ENCODE results near the gene TSPAN11.
"Not testable (repeated sequence)": the region's sequence is repeated elsewhere in the genome, so short reads cannot be mapped to it uniquely, and the experiment has no call there.

DNA sequence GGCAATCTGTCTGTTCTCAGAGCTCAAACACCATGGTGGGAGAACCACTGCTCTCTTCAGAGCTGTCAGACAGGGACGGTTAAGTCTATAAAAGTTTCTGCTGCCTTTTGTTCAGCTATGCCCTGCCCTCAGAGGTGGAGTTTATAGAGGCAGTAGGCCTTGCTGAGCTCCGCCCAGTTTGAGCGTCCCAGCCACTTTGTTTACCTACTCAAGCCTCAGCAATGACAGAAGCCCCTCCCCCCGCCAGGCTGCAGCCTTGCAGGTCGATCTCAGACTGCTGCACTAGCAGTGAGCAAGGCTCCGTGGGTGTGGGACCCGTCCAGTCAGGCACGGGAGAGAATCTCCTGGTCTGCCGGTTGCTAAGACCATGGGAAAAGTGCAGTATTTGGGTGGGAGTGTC is 32.0 kb upstream of the TSPAN11 start:
- TF ChIP-seq, protein P1, sequence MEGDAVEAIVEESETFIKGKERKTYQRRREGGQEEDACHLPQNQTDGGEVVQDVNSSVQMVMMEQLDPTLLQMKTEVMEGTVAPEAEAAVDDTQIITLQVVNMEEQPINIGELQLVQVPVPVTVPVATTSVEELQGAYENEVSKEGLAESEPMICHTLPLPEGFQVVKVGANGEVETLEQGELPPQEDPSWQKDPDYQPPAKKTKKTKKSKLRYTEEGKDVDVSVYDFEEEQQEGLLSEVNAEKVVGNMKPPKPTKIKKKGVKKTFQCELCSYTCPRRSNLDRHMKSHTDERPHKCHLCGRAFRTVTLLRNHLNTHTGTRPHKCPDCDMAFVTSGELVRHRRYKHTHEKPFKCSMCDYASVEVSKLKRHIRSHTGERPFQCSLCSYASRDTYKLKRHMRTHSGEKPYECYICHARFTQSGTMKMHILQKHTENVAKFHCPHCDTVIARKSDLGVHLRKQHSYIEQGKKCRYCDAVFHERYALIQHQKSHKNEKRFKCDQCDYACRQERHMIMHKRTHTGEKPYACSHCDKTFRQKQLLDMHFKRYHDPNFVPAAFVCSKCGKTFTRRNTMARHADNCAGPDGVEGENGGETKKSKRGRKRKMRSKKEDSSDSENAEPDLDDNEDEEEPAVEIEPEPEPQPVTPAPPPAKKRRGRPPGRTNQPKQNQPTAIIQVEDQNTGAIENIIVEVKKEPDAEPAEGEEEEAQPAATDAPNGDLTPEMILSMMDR (IDR thresholded peaks at IDR 0.05; ENCODE audit: poor library complexity) = not testable (repeated sequence)
- TF ChIP-seq EZH2 (IDR thresholded peaks at IDR 0.05; ENCODE audit: borderline replicate concordance) = not testable (repeated sequence)

All from hepatocyte (in vitro differentiated cells).